GM18505 (cell line): ENCODE data around the gene PUSL1.

Source experiments
- ATAC-seq: cut with Tn5 transposase; IDR thresholded peaks from one replicate; pipeline ENCODE4 v1.9.1; 2021; ENCODE audit not compliant: unreplicated experiment
- POLR2A ChIP-seq: IDR thresholded peaks from 4 replicates; pipeline ENCODE4 v1.6.1; 2011; ENCODE audit warnings: borderline replicate concordance; ENCODE audit not compliant: insufficient read depth, insufficient read length; ENCODE audit errors: extremely low read depth

PUSL1 gene, protein sequence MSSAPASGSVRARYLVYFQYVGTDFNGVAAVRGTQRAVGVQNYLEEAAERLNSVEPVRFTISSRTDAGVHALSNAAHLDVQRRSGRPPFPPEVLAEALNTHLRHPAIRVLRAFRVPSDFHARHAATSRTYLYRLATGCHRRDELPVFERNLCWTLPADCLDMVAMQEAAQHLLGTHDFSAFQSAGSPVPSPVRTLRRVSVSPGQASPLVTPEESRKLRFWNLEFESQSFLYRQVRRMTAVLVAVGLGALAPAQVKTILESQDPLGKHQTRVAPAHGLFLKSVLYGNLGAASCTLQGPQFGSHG

DNA sequence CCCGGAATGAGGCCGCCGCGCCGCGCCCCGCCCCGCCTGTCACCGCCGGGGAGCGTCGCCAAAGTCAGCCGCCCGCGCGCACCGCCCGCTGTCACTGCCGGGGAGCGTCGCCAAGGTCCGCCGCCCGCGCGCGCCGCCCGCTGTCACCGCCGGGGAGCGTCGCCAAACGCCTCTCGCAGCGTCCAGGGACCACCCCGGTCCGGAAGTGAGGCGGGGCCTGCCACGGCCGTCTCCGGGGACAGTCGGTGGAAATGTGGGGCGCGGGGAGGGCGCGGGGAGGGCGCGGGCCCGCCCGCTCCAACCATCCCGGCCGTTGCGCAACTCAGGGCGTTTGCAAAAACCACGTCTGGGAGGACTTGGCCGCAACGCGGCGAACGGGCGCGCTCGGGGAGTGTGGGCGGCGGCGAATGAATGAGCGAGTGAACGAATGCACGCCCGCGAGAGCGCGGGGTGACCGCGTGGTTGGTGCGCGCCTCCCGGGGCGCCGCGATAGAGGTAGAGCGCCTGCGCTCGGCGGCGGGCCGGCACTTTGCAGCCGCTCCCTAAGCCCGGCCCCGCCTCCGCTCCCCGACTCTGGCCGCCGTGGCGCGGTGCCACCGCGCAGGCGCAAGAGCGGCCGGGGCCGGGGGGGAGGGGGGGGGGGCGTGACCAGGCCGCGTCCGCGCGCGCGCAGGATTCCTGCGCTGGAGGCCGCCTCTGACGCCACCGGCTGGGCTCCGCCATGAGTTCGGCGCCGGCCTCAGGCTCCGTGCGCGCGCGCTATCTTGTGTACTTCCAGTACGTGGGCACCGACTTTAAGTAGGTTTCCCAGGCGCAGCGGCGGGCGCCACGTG is at the start of gene PUSL1, which contains the start of gene ACAP3:
Gene PUSL1 (plus strand): TSS at position 675 of the 833 bp plus-strand sequence. CDS start 47 bp downstream, at position 722.
Gene ACAP3 (minus strand): TSS at position 8 of the 833 bp plus-strand sequence. CDS start 115 bp downstream, outside the sequence.
- TF ChIP-seq POLR2A, result peak; percentile 59
- ATAC-seq, result peak; percentile 52

DNA sequence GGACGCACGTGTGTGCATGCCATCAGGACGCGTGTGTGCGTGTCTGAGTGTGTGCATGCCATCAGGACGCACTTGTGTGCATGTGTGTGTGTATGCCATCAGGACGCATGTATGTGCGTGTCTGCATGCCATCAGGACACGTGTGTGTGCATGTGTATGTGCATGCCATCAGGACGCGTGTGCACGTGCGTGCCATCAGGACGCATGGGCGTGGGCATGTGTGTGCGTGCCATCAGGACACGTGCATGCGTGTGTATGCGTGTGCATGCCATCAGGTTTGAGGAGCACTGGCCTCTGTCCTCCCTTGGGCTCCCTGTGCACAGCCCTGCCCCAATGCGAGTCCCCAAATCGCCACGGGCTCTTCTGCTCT is 49.3 kb upstream of the PUSL1 start:
- ATAC-seq, result no peak
- no peak for TF ChIP-seq POLR2A

DNA sequence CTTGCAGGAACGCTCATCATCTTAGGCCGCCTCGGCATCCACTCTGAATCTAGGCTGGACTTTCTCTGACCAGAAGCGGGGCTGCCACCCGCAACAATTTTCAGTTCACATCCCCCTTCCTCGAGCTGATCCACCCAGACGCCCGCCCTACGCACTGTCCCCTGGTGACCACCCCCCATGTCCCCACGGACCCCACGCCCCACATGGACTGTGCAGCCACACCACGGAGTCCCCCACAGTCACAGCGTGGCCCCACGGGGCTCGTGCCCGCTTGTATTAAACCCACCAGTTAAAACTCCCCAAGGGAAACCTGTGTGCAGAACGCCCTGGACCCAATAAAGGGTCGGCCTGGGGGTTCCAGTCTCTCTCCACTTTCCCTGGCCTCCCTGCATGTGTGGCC is 48.9 kb upstream of the PUSL1 start:
- no peak for TF ChIP-seq POLR2A
- ATAC-seq, result no peak

DNA sequence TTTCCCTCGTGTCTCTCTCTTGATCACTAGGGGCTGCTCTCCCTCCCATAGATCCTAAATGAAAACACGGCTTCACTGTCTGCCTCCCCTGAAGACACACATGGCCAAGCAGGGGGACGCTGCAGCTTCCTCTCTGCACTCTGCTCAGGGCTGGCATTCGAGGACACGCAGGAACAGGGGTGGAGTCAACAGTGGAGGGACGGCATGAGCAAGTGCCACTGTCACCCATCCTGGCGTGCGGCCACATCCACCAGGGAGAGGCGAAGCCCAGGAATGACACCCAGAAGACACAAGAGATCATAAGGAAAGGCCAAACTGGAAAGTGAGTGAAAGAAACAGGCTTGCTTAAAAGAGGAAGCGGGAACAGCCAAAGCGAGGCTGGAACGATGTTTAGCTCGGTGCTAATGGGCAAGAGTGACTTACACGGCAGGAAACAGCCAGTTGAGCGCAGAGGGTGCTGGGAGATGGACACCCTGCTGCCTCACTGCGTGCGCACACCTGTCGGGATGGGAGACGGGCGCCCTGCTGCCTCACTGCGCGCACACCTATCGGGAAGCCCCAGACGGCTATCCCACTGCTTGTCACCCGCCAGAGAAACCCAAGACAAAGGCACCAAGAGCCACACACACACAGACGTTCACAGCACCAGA is 48.3 kb upstream of the PUSL1 start:
- no peak for TF ChIP-seq POLR2A
- ATAC-seq, result no peak

DNA sequence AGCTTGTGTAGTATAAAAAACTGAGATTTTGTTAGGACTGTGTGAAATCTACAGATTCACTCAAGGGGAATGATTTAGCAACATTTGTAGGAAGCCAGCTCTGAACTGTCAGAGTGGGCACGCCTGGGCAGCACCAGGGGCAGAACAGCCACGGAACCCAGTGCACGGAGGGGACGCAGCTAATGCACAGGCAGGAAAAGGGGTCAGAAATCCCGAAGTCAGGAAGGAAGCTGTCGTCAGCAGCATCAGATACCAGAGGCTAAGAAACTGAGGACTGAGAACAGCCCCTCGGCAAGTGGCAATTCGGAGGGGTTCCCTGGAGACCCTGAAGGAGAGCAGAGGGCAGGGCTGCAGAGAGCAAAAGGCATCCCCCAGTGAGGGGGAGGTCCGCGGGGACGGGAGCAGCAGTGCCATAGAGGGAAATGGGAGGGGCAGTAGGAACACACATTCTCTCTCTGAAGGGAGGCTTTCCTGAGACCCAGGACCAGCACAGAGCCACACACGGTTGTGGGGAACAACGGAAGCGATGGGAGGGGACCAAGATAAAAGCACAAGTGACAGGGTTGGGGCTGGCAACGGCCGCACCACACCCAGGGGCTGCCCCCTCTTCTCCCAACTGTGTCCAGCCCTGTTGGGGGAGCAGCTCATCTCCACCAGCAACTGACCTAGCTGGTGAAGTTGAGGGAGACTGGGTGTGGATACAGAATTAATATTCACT is 47.4 kb upstream of the PUSL1 start:
- no peak for TF ChIP-seq POLR2A
- no peak for ATAC-seq

DNA sequence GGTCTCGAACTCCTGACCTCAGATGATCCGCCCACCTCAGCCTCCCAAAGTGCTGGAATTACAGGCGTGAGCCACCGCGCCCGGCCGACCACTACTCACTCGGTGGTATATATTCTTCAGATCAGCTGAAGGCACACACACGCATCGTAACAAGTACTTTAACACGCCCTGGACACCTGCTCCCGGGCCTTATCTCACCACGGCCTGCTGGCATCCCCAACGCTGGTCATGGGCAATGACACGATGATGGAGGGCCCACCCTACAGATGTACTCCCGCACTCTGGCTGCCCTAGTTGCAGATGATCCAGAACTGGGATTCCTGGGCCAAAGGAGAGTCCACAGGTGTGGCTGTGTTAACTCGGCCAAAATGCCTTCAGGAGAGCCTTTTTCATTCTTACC is 46.3 kb upstream of the PUSL1 start:
- no peak for ATAC-seq
- no peak for TF ChIP-seq POLR2A

DNA sequence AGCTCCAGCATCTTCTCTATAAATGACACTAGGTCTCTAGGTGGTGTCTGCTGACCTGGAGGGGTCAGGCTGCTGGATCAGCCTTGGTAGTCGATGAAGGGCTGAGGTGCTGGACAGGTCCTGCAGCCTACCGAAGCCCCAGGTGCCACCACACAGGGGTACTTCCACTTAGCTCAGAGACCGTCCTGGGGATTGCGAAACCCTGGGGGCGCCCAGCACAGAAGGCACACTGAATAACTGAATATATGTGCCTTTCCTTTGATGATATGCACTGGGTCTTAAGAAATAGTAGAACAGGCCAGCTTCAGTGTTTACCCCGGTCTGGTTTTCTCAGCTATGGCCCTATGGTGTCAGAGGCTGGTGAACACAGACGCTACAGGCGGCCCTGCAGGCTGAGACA is 45.6 kb upstream of the PUSL1 start:
- no peak for ATAC-seq
- TF ChIP-seq POLR2A, result no peak

DNA sequence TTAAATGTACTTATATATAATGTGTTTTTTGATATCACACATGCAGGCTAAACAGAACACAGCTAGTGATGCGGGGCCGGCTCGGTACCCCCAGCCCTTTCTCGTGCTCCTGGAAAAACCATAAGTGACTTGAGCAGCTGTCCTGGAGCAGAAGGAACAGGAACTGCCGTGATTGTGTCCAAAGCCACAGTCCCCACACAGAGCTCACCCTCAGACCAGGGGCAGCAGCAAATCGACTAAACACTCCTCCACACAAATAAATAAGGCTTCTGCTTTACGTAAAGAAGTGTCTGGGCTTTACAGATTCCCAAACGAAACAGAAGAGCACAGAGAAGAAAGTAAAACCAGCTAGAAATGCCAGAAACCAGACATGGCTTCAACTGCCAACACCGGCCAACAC is 44.4 kb upstream of the PUSL1 start:
- no peak for TF ChIP-seq POLR2A
- ATAC-seq, result no peak

DNA sequence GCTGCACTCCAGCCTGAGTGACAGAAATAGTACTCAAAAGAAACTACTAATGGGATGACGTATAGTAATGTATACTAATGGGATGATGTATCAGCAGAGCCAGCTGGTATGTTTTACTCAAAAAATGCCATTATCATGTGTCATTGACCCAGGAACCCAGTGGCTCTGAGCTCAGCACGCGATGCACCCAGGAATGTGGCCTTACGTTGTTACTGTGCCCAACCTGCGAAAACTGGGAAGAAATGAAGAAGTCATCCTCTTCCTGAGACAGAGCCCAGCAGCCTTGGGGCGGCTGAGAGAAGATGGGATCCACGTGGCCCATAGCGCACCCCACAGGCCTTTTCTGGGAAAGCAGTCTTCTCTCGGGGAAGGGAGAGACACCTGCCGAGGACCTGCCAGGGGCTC is 43.5 kb upstream of the PUSL1 start:
- no peak for ATAC-seq
- no peak for TF ChIP-seq POLR2A

DNA sequence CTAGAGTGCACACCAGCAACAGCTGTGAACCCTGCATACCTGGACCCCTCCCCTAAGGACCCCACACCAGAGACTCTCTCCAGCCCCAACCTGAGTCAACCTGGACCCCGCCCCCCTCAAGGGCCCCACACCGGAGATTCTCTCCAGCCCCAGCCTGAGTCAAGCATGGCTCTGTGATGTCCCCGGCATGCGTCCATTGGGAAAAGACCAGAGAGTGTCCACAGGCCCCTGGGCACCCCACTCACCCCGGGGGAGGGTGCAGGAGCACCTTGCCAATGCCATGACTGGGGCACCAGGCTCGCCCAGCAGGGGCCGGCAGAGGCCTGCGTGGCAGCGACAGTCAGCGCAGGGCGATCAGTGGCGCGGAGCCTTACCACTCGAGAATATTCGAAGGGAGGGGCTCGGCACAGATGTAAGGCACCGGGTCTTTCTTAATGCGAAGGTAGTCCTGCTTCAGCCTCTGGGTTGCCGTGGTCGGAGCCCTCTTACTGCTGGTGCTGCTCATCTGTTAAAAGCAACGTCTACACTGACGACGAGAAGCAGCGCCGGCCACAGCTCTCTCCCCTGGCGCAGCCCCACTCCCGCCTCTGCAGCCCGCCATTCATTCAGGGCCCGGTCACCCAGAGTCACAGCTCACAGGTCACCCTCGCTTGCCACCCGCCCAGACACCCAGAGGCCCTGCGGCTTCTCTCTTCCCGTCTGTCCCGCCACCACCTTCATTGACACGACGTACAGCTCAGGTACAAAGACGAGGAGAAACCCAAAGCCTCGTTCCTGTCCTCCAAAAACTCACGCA is 40.7 kb upstream of the PUSL1 start:
- no peak for TF ChIP-seq POLR2A
- ATAC-seq, result no peak

DNA sequence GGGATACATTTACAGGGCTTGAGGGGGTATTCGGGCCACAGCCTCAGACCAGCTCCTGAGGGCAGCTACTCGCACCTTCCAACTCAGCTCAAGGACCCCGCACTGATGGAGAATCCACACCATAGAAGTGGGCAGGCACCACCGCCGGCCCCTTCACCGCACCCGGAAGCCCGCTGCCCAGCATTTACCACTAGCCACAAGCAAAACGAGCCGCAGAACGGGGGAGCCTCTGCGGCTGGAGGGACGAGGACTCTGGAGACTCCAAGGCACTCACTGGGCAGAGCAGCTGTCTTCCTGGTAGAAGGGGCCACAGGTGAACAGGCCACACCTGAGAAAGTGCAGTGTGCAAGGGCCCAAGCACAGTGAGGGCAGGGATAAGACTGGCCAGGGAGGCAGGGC is 40.1 kb upstream of the PUSL1 start:
- TF ChIP-seq POLR2A, result no peak
- ATAC-seq, result no peak

DNA sequence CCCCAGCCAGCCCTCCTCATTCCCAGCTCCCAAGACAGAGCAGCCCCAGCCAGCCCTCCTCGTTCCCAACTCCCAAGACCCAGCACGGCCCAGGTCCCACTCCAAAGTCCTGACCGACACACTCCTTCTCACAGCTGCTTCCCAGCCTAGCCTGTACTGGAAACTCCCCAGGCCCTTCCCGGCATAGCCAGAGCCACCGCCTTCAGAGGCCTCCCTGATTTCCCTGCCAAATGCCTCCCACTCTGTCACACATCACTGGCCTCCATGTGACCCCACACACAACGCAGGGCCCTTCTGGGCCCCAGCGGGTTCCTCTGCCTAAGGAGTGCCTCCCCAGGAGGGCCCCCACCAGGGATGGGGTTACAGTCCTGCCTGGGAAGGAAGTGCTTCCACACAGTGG is 37.6 kb upstream of the PUSL1 start:
- peak; percentile 18 for TF ChIP-seq POLR2A
- ATAC-seq, result no peak
